NCI-H2107 treated with DMSO at 0.1 percent for 48 hours (cell line): ENCODE results near the gene HPSE2.
"Not testable (repeated sequence)": the region's sequence is repeated elsewhere in the genome, so short reads cannot be mapped to it uniquely, and the experiment has no call there.

ENCODE experiments used
- DNase-seq: peaks from one replicate; lab custom pipeline; 2025; ENCODE audit not compliant: unreplicated experiment; lab: John Stamatoyannopoulos, UW

Gene HPSE2

DNA sequence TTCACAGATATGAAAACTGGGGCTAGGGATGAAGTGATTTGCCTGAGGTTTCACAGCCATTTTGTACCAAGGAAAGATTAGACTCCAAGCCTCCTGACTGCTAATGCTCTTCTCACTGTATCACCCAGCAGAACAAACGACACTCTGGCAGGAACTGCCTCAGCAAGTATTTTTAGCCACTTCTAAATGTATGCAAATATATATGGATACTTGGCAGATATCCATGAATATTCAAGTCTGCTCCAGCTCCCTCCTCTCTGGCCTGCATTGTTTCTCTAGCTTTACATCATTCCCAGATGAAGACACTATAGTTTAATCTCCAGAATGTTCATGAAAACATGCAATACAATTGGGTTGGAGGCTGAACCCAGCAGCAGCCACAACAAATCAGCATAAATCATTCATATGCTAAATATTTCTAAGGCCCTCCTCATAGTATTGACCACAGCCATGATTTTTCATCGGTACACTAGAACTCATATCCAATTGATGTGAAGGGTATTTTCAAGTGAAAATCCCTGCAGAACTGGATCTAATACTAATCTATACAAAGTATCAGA, 65.5 kb downstream of the HPSE2 start:
- DNase-seq, result no peak

DNA sequence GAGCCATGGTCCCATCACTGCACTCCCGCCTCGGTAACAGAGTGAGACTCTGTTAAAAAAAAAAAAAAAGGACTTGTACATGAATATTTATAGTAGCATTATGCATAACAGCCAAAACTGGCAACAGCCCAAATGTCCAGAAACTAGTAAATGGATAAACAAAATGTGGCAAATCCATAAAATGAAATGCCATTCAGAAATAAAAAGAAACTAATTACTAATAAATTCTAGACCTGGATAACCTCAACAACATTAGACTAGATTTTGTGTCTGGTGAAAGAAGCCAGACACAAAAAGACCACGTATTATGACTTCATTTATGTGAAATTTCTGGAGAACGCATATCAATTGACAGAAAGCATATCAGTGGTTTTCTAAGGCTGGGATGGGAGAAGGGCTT, 74.5 kb downstream of the HPSE2 start:
- DNase-seq, result no peak

DNA sequence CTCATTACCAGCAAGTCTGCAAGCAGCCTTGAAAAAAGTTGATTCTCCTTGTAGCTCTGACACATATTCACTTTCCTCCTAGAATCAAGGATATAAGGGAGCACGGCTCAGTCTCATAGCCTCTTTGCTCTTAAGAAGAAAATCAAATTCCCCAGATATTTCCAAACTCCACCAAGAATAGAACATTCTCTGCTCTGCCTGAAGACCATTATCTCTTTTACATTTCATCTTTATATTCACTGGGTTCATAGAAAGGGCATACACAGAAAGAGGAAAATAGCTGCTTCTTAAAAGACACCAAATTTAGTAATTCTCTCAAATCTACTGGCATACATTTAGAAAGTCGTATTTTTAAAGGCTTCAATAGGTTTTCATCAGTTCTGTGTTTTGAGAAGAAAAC, 92.0 kb downstream of the HPSE2 start:
- DNase-seq, result no peak

DNA sequence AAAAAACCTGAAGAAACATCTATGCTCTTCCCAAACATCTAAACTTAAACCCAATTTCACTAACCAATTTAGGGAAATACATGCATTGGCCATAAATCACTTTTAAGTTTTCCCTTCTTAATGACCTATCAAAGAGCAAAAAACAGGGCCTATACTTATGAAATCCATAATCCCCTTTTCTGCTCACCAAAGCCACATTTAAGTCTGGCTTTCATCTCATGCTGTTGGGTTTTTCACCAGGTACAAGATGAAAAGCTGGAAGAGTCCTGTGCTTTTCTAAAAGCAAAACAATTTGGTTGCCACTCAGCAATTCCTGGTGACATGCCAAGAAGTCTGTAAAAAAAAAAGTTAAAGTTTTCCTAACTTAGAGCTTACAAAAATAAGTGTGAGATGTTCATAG, 92.6 kb downstream of the HPSE2 start:
- no peak for DNase-seq

DNA sequence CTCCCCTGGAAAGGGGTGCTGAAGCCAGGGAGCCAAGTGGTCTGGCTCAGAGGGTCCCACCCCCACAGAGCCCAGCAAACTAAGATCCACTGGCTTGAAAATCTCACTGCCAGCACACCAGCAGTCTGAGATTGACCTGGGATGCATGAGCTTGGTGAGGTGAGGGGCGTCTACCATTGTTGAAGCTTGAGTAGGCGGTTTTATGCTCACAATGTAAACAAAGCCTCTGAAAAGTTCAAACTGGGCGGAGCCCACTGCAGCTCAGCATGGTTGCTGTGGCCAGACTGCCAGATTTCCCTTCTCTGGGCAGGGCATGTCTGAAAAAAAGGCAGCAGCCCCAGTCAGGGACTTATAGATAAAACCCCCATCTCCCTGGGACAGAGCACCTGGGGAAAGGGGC, 102.8 kb downstream of the HPSE2 start:
- DNase-seq, result not testable (repeated sequence)

DNA sequence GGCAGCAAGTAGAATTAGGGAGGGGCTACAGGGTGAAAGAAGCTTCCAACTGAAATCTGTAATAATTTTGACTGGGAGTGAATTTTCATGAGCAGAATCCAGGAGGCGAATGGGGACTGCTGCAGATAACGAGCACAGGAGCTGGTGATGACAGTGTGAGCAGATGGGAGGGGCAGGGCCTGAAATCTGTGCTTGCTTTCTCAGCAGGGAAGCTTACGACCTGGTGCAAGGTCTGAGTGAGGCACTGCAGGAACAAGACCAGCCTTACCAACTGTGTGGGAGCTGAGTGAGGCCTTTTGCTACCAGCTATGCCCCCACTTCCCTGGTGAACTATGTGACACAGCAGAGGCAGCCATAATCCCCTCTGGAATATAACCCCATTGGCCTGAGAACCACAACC, 109.8 kb downstream of the HPSE2 start:
- DNase-seq, result no peak

DNA sequence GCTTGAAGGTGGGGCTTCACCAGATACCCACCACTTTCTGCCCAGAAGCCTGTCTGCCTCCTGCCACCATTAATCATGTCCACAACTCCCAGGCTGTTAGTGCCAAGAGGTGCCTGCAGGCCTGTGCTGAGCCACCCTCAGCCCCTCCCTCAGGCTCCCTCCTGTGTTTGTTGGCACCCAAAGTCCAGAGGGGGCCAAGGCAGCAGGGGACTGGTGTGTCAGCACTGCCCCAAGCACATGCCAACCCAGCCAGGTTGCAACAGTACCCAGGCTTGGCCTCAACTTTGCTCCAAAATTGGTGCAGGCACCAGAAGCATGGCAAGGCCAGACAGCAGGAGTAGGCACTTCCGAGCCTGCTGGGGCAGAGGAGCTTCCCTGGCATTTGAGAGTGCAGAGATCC, 111.3 kb downstream of the HPSE2 start:
- DNase-seq, result no peak

DNA sequence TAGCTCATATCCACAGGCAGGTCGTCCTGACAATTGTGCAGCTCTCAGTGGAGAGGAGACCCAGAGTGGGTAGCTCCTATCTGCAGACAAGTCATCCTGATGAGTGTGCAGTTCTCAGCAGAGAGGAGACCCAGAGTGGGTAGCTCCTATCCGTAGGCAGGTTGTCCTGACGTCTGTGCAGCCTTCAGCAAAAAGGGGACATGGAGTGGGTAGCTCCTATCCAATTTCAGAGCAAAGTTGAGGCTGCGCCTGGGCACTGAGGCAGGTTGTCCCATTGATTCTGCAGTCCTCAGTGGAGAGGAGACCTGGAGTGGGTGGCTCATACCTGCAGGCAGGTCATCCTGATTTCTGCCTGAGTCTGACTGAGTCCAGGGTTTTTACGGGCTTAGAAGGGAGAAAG, 111.8 kb downstream of the HPSE2 start:
- no peak for DNase-seq

DNA sequence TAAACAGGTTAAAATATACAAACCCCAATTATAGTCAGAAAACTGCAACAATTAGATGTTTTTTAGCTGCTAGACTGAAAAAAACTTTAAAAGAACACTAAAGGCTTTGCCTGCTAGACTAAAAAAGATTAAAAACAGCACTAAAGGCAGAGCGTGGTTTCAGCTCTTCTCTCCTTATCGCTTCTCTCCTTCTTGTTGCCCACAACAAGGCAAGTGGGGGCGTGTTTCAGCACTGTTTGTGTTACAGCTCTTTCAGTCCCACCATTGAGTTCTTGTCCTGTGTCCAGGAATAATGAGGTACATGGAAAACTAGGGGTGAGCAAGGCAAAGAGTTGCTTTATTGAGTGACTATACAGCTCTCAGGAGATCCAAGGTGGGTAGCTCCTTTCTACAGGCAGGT, 112.3 kb downstream of the HPSE2 start:
- DNase-seq, result no peak

DNA sequence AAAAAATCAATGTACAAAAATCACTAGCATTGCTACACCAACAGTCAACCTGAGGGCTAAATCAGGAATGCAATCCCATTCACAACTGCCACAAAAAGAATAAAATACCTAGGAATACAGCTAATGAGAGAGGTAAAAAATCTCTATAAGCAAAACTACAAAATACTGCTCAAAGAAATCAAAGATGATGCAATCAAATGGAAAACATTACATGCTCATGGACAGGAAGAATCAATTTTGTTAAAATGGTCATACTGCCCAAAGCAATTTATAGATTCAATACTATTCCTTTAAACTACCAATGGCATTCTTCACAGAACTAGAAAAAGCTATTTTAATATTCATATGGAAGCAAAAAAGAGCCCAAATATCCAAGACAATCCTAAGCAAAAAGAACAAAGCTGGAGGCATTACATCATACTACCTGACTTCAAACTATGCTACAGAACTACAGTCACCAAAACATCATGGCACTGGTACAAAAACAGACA, 116.3 kb downstream of the HPSE2 start:
- DNase-seq, result no peak

DNA sequence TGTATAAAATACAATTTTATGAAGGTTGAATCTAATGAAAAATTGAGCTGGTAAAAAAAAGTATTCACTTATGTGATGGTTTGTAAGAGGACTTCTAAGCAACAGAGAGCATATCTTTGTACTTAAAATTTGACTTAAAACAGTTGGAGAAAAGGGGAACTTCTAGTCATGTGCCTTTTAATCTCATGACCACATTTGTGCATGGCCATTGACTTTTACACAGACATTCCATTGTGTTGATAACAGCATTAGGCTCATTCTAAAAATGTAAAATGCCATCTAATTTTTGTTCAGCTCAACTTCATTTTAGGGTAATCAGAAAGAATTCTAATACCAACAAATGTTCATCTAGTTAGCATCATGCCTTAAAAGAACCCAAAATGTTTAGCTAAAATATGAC, 119.9 kb downstream of the HPSE2 start:
- no peak for DNase-seq

DNA sequence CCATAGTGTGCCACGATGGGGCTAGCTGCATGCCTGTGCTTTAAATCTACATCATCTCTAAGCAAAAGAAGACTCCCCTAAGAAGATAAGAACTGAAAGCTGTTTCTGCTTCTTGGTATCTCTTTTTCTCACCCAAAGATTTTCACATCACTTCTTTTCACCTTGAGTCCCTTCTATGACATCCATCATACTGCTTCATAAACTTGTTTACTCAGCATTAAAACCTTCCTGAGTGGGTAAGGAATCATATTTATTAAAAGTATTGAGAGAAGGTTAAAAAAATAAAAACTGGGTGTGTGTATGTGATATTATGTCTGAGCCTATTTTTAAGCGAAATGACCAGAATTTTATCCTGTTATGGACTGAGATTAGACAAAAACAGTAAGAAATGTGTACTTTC, 150.3 kb downstream of the HPSE2 start:
- no peak for DNase-seq

DNA sequence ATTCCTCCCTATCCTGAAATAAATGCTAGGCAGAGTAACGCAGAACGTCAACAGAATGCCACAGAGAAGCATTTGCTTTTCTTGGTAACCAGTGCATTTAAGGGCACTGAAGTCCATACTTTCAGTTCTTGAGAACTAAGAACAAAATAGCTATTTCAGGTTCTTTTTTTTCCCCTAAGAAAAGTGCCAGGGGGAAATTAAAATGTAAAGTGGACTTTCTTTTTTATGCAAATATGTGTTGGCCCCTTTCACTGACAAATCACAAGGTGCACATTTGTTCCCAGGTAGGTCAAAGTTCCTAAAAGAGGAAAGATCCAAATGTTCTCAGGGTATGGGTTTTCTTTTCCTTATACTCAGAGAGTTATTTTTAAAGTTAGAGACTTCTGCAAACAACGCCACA, 151.5 kb downstream of the HPSE2 start:
- DNase-seq, result no peak

DNA sequence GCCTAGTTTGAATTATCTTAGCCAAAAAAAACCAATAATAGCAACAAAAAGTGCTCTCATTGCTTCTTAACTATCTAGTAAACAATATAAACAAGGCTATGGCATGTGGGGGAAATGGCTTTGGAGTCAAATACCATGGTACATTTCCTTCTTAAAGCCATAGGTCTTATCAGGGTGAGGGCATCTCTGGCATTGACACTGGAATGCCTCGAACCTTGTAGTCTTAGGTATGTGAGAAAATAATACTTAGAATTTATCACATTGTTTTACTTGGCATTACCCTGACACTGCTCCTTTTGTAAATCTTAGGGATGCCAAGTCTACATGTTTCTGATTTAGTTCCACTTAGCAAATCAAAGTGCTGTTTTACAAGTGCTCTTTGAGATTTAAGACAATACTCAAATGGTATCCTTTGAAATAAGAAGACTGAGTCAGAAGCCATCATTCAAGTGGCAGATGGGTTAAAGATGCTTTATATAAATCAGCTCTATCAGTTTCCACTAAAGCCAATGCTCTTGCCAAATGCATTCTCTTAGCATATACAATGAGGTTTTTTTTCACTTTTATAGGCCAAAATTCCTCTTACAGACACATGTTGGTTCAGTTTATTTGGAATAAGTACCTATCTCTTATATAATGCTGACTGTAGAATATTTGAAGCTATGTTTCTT, 155.2 kb downstream of the HPSE2 start:
- DNase-seq, result no peak

DNA sequence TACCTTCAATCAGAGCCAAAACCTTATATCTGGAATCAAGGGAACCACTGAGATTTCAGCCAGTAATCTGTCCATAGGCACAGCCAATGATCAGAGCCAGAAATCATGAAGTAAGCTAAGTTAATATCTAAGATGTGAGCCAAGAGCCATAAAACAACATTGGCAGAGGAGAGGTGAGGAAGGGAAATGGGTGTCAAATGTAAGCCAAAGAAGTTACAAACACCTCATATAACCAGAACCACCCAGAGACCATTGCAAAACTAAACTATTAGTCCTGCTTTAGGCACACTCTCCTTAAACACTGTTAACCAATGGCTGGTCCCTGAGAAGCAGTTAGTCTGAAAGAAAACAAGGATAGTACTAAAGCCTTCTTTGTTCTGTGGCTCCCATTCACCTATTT, 173.1 kb downstream of the HPSE2 start:
- no peak for DNase-seq

DNA sequence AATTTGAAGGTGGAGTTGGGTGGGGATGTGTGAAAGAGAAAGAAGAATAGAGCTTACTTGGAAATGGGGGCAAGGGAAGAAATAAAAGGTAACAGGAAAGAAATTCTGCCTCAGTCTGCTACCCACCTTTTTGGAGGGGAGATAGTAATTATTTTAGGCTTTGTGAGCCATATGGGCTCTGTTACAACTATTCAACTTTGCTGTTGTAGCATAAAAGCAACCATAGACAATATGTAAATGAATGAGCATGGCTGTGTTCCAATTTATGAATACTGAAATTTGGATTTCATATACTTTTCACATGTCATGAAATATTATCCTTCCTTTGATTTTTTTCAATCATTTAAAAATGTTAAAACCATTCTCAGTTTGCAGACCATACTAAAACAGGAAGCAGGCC, 176.9 kb downstream of the HPSE2 start:
- no peak for DNase-seq

DNA sequence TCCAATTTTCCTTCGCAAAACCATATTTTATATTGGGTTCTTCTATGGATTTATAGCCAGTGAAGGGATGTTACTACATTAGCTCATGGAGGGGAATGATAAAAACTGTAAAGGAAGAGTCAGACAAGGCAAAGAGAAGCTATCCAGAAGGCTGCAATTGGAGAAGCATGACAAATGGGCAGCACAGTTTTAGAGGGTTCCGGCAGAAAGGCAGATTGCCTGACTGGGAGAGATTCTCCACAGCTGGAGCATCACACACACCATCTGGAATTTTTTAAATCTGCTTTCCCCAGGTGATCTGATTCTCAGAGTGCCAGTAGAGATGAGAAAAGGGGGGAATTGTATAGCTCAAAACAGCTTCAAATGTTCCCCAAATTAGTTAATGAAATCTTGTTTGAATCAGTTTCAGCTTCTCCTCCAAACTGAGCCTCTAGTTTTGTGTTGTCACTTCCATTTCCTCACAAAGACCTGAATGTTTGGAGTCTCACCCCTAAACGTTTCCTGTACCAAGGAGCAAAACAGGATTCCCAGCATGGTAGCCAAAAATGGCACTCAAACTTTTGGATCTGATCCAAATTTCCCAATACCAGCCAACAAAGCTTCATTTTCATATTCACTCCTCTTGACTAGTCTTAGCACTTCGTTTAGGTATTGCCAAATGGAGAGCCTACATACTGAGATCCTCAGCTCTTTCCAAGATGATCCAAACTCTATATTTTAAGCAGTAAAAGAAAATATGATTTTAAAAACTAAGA, 177.5 kb downstream of the HPSE2 start:
- DNase-seq, result no peak

DNA sequence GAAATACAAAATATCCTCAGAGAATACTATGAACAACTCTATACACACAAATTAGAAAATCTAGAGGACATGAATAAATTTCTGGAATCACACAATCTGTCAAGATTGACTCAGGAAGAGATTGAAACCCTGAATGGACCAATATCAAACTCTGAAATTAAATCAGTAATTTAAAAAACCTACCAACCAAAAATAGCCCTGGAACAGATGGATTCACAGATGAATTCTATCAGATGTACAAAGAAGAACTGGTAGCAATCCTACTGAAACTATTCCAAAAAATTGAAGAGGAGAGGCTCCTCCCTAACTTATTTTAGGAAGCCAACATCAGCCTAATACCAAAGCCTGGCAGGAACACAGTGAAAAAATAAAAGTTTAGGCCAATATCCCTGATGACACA, 190.0 kb downstream of the HPSE2 start:
- no peak for DNase-seq

DNA sequence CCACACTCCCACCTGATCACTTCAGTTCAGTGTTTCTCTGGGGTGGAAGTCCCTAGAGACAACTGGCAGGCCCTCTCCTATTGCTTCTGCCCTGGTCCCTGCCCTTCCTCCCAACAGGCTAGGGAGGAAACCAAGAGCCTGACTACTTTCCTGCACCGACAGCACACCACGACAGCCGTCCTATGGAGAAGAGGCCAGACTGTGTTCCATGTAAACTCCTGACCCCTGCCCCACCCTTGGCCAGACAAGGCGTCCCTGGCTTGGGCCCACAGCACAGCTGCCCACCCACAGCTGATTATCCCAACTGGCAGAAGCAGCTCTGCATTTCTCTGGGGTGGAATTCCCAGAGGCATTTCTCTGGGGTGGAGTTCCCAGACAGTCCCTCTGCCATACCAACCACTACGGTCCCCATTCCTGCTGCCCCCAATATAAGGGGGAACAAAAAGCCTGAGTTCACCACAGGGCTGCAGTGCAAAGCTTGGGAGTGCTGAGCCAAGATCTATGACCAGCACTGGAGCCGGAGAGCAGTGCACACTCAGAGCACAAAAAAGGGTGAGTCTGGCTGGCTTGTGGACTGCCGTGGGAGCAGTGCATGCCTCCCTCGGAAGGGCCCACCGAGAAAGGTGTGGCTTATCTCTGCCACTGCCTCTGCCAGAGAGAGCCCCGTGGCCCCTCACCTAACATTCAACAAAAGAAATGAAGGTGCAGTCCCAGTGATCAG, 193.4 kb downstream of the HPSE2 start:
- DNase-seq, result no peak

DNA sequence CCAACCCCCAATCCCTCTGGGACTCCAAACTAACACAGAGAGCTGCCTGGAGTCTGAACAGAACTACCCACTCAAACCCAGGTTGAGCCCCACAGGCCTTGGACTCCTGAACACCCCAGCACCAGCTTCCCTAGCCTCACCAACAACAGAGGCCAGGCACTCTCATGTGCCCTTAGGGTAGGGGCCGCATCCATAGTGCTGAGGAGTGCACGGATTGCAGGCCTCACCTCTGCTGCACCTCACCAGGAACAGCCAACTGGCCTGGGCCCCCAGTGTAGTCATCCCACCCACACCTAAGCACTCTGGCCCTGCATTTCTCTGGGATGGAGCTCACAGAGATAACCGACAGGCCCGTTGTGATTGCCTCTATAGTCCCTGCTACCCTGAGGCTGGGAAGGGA, 194.2 kb downstream of the HPSE2 start:
- DNase-seq, result no peak

DNA sequence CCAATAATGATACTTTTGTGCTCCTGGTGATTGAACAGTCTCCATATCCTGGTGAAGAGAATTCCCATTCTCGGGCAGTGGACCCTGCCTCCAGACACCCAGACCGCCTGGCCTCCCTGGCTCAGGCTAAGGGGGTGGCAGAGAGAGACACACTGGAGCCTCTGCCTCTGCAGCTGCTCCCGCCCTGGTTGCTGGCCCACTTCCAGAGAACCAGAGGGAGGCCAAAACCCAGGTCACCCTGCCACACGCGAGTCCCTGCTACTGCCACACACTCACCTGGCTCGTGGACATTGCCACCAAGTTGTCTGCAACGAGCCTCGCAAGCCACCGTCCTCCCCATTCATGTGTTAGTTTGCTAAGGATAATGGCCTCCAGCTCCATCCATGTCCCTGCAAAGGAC, 221.8 kb downstream of the HPSE2 start:
- no peak for DNase-seq

DNA sequence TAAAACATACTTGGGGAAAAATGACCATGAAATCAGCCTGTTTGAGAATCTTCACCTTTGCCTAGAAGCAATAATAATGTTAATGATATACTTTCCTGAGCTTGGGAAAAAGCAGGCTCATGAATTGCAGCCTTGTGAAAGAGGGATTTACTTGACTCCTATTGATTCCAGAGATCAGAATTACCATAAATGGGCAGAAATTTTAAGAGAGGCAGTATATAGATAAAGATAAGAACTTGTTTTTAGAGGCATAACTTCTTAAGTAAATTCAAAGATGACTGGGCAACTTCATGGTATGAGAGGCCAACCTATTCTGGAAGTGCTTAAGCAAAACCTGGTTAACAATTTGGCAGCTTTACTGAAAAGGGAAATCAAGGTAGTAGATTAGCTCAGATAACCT, 225.4 kb downstream of the HPSE2 start:
- no peak for DNase-seq
